ENCODE results near the gene PTPRT. TPM values are rescaled to one million over a fixed set of nuclear protein-coding genes. Genes with fewer than 3 reads are reported as not detected.

Gene PTPRT
- total RNA-seq, 4 donors from 2014 or later: under 0.01 to 0.64 (median 0.40) TPM

GRCh38 chr20:42152575-42152974 lies 1037.1 kb downstream of the PTPRT start:
- no peak for DNase-seq
- Histone ChIP-seq H3K4me3 (no peak overlapping the region), H3K4me1 (no peaks in the 10 kb centered on the region), H3K27me3 (no peaks in the 10 kb centered on the region), H3K27ac (no peak overlapping the region), H3K9me3 (no peaks in the 10 kb centered on the region), H3K36me3 (no peaks in the 10 kb centered on the region)
- TF ChIP-seq CTCF (IDR thresholded peaks at IDR 0.05): no peak
- WGBS, 2 donors (ENCODE audit: low coverage in 1 of 2): 65 to 72% methylated on average over 6 of the region's 6 CpGs
- intact Hi-C loops (cut with DNase I; ENCODE audit: low total_unique reads) (no loop called here), in situ Hi-C loops (cut with MboI; ENCODE audit: low pct_ligation_motif_present in 1 of 4, low pct_unique_long_range_greater_than_20kb in 1 of 4, low sequenced_read_pairs in 3 of 4) (no loop called here)

- Histone ChIP-seq H3K9me3 (no peaks in the 10 kb centered on the region), H3K4me3 (no peak overlapping the region), H3K27me3 (no peaks in the 10 kb centered on the region), H3K4me1 (no peaks in the 10 kb centered on the region), H3K36me3 (no peaks in the 10 kb centered on the region), H3K27ac (no peak overlapping the region)
- TF ChIP-seq POLR2AphosphoS5 (IDR thresholded peaks at IDR 0.05) (no peak), CTCF (IDR thresholded peaks at IDR 0.05) (no peak), POLR2A (IDR thresholded peaks at IDR 0.05) (no peak), EP300 (IDR thresholded peaks at IDR 0.05; ENCODE audit: low read depth) (no peak)
- WGBS, 2 donors (ENCODE audit: low coverage in 1 of 2): 88 to 100% methylated on average over 2 to 4 of the region's 4 CpGs
- intact Hi-C loops (cut with DNase I; ENCODE audit: low total_unique reads): no loop called here
- in situ Hi-C loops (cut with MboI; ENCODE audit: low pct_ligation_motif_present in 1 of 4, low pct_unique_long_range_greater_than_20kb in 1 of 4, low sequenced_read_pairs in 3 of 4): no loop called here
- DNase-seq: no peak
These were observed 1039.5 kb downstream of the PTPRT start for GRCh38 chr20:42150230-42150629.

GRCh38 chr20:42138729-42139128 lies 1051.0 kb downstream of the PTPRT start:
- in situ Hi-C loops (cut with MboI; ENCODE audit: low pct_ligation_motif_present in 1 of 4, low pct_unique_long_range_greater_than_20kb in 1 of 4, low sequenced_read_pairs in 3 of 4) (no loop called here), intact Hi-C loops (cut with DNase I; ENCODE audit: low total_unique reads) (no loop called here)
- TF ChIP-seq CTCF (IDR thresholded peaks at IDR 0.05) (no peak), EP300 (IDR thresholded peaks at IDR 0.05; ENCODE audit: low read depth) (no peak), POLR2AphosphoS5 (IDR thresholded peaks at IDR 0.05) (no peak), POLR2A (IDR thresholded peaks at IDR 0.05) (no peak)
- no peak overlapping the region for H3K4me3 ChIP-seq
- 66 to 71% methylated on average over 4 of the region's 4 CpGs for WGBS, 2 donors (ENCODE audit: low coverage in 1 of 2)
- no peaks in the 10 kb centered on the region for H3K9me3 ChIP-seq
- H3K36me3 ChIP-seq: no peaks in the 10 kb centered on the region
- DNase-seq: no peak
- no peak overlapping the region for H3K27ac ChIP-seq
- H3K4me1 ChIP-seq: no peaks in the 10 kb centered on the region
- no peaks in the 10 kb centered on the region for H3K27me3 ChIP-seq

- H3K27ac ChIP-seq: no peak overlapping the region
- intact Hi-C loops (cut with DNase I; ENCODE audit: low total_unique reads): no loop called here
- no peak overlapping the region for H3K4me3 ChIP-seq
- H3K27me3 ChIP-seq: no peaks in the 10 kb centered on the region
- H3K9me3 ChIP-seq: no peaks in the 10 kb centered on the region
- WGBS, 2 donors (ENCODE audit: low coverage in 1 of 2): 66 to 71% methylated on average over 4 to 5 of the region's 5 CpGs
- H3K4me1 ChIP-seq: no peaks in the 10 kb centered on the region
- DNase-seq: no peak
- no peaks in the 10 kb centered on the region for H3K36me3 ChIP-seq
- TF ChIP-seq CTCF (IDR thresholded peaks at IDR 0.05) (no peak), POLR2AphosphoS5 (IDR thresholded peaks at IDR 0.05) (no peak), POLR2A (IDR thresholded peaks at IDR 0.05) (no peak), EP300 (IDR thresholded peaks at IDR 0.05; ENCODE audit: low read depth) (no peak)
- in situ Hi-C loops (cut with MboI; ENCODE audit: low pct_ligation_motif_present in 1 of 4, low pct_unique_long_range_greater_than_20kb in 1 of 4, low sequenced_read_pairs in 3 of 4): no loop called here
These were observed 1055.2 kb downstream of the PTPRT start for GRCh38 chr20:42134265-42135098.

Data from transverse colon (tissue), 4 donors.